ENCODE results near the gene ATL1.

GRCh38 chr14:50528000-50528399 lies 31.9 kb upstream of the ATL1 start:
- TF ChIP-seq CTCF (IDR thresholded peaks at IDR 0.05) (no peak), REST (IDR thresholded peaks at IDR 0.05; ENCODE audit: insufficient read depth in 1 of 2, low read depth in 2 of 2, low read length in 1 of 2) (no peak), POLR2AphosphoS5 (IDR thresholded peaks at IDR 0.05; ENCODE audit: low read depth, low read length) (no peak), TCF7L2 (IDR thresholded peaks at IDR 0.05; ENCODE audit: low read depth, low read length) (no peak)

Data from Panc1 (cell line).